KMS-11 (cell line): ENCODE data around the gene PRR23E.

Experiments
- H2AFZ ChIP-seq: fragments of 200-600 bp; sonication (generic); 2 replicates; pipeline ENCODE4 v1.6.1; 2016; ENCODE audit warnings: antibody characterized with exemption, mixed run types, low read depth
- H3K27ac ChIP-seq: fragments of 200-600 bp; sonication (generic); 2 replicates; pipeline ENCODE4 v1.6.1; 2016; ENCODE audit warnings: mild to moderate bottlenecking, mixed run types
- H3K27me3 ChIP-seq: fragments of 200-600 bp; sonication (generic); 2 replicates; pipeline ENCODE4 v1.6.1; 2017; ENCODE audit warnings: mild to moderate bottlenecking, low read depth, mixed run types, moderate library complexity; ENCODE audit not compliant: insufficient read depth
- H3K36me3 ChIP-seq: fragments of 200-600 bp; sonication (generic); 2 replicates; pipeline ENCODE4 v1.6.1; 2017; ENCODE audit warnings: mild to moderate bottlenecking, mixed run types; ENCODE audit not compliant: insufficient read depth
- H3K4me1 ChIP-seq: fragments of 200-600 bp; sonication (generic); 2 replicates; pipeline ENCODE4 v1.6.1; 2016; ENCODE audit warnings: mild to moderate bottlenecking, low read depth, mixed run types; ENCODE audit not compliant: poor library complexity, severe bottlenecking
- H3K4me2 ChIP-seq: fragments of 200-600 bp; sonication (generic); 2 replicates; pipeline ENCODE4 v1.7.0; 2016; ENCODE audit warnings: mild to moderate bottlenecking, mixed run types
- H3K4me3 ChIP-seq: fragments of 200-600 bp; sonication (generic); IDR thresholded peaks from 2 replicates; pipeline ENCODE4 v1.6.1; 2017; ENCODE audit warnings: low read depth, low read length, mixed read lengths; ENCODE audit not compliant: insufficient read depth
- H3K79me2 ChIP-seq: fragments of 200-600 bp; sonication (generic); 2 replicates; pipeline ENCODE4 v1.6.1; 2016; ENCODE audit warnings: low read depth, mixed run types; ENCODE audit not compliant: insufficient read depth
- H3K9ac ChIP-seq: fragments of 200-600 bp; sonication (generic); 2 replicates; pipeline ENCODE4 v1.6.1; 2016; ENCODE audit warnings: mild to moderate bottlenecking, mixed run types
- H4K20me1 ChIP-seq: fragments of 200-600 bp; sonication (generic); 2 replicates; pipeline ENCODE4 v1.6.1; 2016; ENCODE audit warnings: mild to moderate bottlenecking, mixed run types; ENCODE audit not compliant: insufficient read depth
- TF ChIP-seq, protein P1 (sequence below): fragments of 200-600 bp; sonication (generic); conservative IDR thresholded peaks from 2 replicates; pipeline ENCODE4 v1.6.1; 2017; ENCODE audit warnings: low read depth, mild to moderate bottlenecking, antibody characterized with exemption, low read length, moderate library complexity, mixed read lengths

Gene PRR23E

DNA sequence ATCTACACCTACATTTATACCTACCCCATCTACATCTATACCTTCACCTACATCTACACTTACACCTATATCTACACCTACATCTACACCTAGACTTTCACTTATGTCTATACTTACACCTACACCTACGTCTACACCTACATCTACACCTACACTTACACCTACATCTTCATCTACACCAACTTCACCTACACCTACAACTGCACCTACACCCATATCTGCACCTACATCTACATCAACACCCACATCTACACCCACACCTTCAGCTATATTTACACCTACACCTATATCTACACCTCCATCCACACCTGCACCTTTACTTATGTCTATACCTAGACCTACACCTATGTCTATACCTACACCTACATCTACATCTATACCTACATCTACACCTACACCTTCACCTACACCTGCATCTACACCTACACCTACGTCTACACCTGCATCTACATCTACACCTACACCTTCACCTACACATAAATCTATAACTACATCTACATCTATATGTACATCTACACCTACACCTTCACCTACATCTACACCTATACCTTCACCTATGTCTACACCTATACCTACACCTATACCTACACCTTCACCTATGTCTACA lies 30.9 kb upstream of the PRR23E start:
- TF ChIP-seq, protein P1, sequence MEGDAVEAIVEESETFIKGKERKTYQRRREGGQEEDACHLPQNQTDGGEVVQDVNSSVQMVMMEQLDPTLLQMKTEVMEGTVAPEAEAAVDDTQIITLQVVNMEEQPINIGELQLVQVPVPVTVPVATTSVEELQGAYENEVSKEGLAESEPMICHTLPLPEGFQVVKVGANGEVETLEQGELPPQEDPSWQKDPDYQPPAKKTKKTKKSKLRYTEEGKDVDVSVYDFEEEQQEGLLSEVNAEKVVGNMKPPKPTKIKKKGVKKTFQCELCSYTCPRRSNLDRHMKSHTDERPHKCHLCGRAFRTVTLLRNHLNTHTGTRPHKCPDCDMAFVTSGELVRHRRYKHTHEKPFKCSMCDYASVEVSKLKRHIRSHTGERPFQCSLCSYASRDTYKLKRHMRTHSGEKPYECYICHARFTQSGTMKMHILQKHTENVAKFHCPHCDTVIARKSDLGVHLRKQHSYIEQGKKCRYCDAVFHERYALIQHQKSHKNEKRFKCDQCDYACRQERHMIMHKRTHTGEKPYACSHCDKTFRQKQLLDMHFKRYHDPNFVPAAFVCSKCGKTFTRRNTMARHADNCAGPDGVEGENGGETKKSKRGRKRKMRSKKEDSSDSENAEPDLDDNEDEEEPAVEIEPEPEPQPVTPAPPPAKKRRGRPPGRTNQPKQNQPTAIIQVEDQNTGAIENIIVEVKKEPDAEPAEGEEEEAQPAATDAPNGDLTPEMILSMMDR, result no peak
- Histone ChIP-seq H3K4me3 (no peak overlapping the region), H3K79me2 (no peaks in the 10 kb centered on the region), H3K4me1 (no peaks in the 10 kb centered on the region), H3K9ac (no peak overlapping the region), H3K4me2 (no peak overlapping the region), H3K27me3 (peaks cover 3% of the 10 kb centered on the region; the same call in 1 of the 2 replicates), H2AFZ (no peak overlapping the region), H3K27ac (no peak overlapping the region), H3K36me3 (no peaks in the 10 kb centered on the region), H4K20me1 (no peaks in the 10 kb centered on the region)

DNA sequence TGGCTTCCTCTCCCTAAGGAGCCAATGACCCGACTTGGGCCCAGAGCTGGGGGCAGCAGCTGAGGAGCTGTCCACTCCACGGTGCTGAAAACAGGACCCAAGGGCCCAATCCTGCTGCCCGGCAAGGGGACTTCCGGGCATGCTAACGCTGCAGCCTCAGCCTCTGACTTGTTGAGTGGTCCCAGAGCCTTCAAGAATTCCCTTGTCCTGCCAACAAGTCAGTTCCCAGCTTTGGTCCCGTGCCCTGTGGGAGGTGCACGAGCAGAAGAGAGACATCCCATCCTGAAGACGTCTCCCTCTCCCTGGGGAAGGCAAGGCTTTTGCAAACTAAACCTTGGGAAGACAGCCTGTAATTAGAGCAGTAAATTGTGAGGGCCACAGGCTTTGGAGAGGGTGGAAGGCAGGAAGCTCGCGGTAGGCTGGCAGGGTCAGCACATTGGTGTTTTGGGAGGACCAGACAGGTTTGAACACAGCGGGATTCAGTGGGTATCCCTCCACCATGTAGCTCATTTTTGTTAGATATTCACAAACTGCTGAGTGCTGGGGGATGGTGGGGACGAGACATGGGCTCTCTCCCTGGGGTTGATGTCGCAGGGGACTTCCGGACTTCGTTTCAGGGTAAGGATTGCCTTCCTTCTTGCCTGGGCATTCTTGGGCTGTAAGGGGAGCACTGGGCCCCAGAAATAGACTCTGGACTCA lies 29.8 kb upstream of the PRR23E start:
- no peaks in the 10 kb centered on the region for H4K20me1 ChIP-seq

DNA sequence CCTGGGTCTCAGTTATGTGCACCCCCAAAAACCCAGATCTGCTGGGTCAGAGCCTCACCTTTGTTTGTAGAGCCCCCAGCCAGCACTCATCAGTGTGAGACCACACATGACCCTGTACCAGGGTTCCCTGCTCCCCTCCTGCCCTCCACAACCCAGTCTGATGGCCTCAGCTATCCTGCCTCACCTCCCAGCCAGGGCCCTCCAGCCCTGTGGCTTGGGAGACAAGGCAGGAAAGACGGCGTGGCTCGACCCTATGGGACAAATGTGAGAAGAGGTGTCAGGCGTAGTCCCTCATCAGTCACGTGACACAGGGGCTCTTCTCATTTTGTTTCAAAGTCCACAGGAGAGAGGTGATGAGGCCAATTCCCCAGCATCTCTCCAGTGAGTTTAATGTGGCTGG lies 28.3 kb upstream of the PRR23E start:
- Histone ChIP-seq H3K4me2 (no peak overlapping the region), H2AFZ (no peak overlapping the region), H3K4me3 (no peak overlapping the region), H3K79me2 (no peaks in the 10 kb centered on the region), H3K4me1 (no peaks in the 10 kb centered on the region), H3K27me3 (0 out of 2 replicates have a peak, but pooled peaks cover 3% of the 10 kb centered on the region), H4K20me1 (no peaks in the 10 kb centered on the region), H3K36me3 (no peaks in the 10 kb centered on the region), H3K9ac (no peak overlapping the region), H3K27ac (no peak overlapping the region)
- TF ChIP-seq, protein P1, result no peak

More for the DNA sequence above, 29.8 kb upstream of the PRR23E start:
- H3K4me2 ChIP-seq, result no peak overlapping the region
- no peak overlapping the region for H2AFZ ChIP-seq
- peaks cover 3% of the 10 kb centered on the region; the same call in 1 of the 2 replicates for H3K27me3 ChIP-seq
- H3K27ac ChIP-seq, result no peak overlapping the region
- no peaks in the 10 kb centered on the region for H3K79me2 ChIP-seq
- H3K4me1 ChIP-seq, result no peaks in the 10 kb centered on the region
- no peak overlapping the region for H3K9ac ChIP-seq
- H3K4me3 ChIP-seq, result no peak overlapping the region
- TF ChIP-seq, protein P1, result no peak
- H3K36me3 ChIP-seq, result no peaks in the 10 kb centered on the region

DNA sequence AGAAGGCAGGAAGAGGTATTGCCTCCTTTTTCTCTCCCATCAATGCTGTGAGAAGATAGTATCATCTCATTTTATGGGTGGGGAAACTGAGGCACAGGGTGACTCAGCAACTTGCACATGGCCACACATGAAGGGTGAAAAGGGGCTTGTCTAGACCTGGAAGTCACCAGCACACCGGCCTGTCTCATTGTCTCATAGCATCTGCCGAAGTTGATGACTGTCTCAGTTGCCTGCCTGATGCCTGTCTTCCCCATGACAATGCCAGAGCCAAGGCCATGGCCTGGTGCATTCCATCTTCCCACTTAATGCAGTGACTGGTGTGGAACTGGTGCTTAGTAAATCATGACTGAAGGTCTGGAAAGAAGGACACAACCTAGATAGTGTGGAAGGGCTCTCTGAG lies 27.9 kb upstream of the PRR23E start:
- Histone ChIP-seq H3K9ac (no peak overlapping the region), H3K4me2 (no peak overlapping the region), H3K36me3 (no peaks in the 10 kb centered on the region), H3K79me2 (no peaks in the 10 kb centered on the region), H3K27me3 (no peaks in the 10 kb centered on the region; the same call in 1 of the 2 replicates), H4K20me1 (no peaks in the 10 kb centered on the region), H2AFZ (no peak overlapping the region), H3K4me1 (no peaks in the 10 kb centered on the region), H3K4me3 (no peak overlapping the region), H3K27ac (no peak overlapping the region)
- TF ChIP-seq, protein P1, result no peak
